Measurements from ENCODE around the gene KCTD1. TPM values are rescaled to one million over a fixed set of nuclear protein-coding genes. Genes with fewer than 3 reads are reported as not detected.

Gene KCTD1
- total RNA-seq, 2 donors from 2014 or later = 35.1 to 44.4 TPM

DNA sequence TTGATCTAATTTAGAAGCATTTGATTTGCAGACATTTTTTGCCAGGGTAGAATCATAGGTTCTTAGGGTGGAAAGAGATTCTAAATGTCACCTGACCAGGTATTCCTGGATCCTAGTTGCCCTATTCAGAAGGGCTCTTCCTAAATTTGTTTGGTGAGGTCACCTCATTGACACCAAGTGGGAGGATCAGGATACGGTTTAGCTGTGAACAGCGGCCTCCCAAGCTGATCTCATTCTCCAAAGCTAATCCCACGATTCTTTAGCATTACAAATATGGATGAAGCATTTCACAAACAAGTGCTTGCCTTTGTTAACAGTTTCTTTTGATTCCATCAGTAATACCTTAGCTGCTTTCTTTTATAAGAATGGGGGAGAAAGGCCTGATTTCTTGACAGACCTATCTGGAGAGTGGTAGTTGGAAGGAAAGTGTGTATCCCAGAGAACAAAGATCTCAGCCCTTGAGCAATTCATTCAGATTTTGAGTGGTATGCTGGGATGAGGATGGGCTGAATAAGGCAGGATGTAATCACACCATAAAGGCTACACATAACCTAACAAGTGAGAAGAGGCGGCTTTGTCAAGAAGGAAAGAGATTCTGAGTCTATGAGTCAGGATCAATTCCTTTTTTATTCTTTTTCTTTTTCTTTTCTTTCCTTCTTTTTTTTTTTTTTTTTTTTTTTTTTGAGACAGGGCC, 16.6 kb downstream of the KCTD1 start:
- no peaks in the 10 kb centered on the region for H3K27me3 ChIP-seq
- H3K4me1 ChIP-seq = peaks cover 0 to 4% of the 10 kb centered on the region in 2 donors
- TF ChIP-seq, protein P1, sequence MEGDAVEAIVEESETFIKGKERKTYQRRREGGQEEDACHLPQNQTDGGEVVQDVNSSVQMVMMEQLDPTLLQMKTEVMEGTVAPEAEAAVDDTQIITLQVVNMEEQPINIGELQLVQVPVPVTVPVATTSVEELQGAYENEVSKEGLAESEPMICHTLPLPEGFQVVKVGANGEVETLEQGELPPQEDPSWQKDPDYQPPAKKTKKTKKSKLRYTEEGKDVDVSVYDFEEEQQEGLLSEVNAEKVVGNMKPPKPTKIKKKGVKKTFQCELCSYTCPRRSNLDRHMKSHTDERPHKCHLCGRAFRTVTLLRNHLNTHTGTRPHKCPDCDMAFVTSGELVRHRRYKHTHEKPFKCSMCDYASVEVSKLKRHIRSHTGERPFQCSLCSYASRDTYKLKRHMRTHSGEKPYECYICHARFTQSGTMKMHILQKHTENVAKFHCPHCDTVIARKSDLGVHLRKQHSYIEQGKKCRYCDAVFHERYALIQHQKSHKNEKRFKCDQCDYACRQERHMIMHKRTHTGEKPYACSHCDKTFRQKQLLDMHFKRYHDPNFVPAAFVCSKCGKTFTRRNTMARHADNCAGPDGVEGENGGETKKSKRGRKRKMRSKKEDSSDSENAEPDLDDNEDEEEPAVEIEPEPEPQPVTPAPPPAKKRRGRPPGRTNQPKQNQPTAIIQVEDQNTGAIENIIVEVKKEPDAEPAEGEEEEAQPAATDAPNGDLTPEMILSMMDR (IDR thresholded peaks at IDR 0.05) = no peak
- H3K36me3 ChIP-seq = no peaks in the 10 kb centered on the region
- H3K9me3 ChIP-seq = no peaks in the 10 kb centered on the region
- no peak overlapping the region for H3K4me3 ChIP-seq
- no peak overlapping the region for H3K27ac ChIP-seq
- no peak for DNase-seq (ENCODE audit: low spot score)

DNA sequence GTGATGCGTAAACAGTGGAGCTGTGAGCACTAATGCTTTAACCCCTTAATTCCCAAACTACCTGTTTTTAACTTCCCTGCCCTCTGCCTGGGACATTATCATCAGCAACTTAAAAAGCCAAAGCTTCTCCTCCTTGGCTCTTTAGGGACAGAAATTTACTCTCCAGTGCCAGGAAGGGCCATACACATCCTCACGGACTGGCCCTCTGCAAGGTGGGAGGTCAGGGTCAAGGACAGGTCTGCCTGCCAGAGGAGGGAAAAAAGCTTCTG, 21.5 kb downstream of the KCTD1 start:
- H3K27me3 ChIP-seq = no peaks in the 10 kb centered on the region
- no peak overlapping the region for H3K4me3 ChIP-seq
- H3K4me1 ChIP-seq = peaks cover 0 to 9% of the 10 kb centered on the region in 2 donors
- H3K27ac ChIP-seq = no peak overlapping the region
- DNase-seq (ENCODE audit: low spot score) = no peak
- no peaks in the 10 kb centered on the region for H3K36me3 ChIP-seq
- H3K9me3 ChIP-seq = no peaks in the 10 kb centered on the region
- TF ChIP-seq, protein P1 (IDR thresholded peaks at IDR 0.05) = no peak

GRCh38 chr18:26526128-26526965, 22.0 kb downstream of the KCTD1 start:
- Histone ChIP-seq H3K4me1 (peaks cover 0 to 11% of the 10 kb centered on the region in 2 donors), H3K4me3 (no peak overlapping the region), H3K9me3 (no peaks in the 10 kb centered on the region), H3K27me3 (no peaks in the 10 kb centered on the region), H3K36me3 (no peaks in the 10 kb centered on the region), H3K27ac (peak overlapping the region; percentile 20 to 22)
- DNase-seq (ENCODE audit: low spot score) = peak; percentile 9
- TF ChIP-seq, protein P1 (IDR thresholded peaks at IDR 0.05) = no peak

DNA sequence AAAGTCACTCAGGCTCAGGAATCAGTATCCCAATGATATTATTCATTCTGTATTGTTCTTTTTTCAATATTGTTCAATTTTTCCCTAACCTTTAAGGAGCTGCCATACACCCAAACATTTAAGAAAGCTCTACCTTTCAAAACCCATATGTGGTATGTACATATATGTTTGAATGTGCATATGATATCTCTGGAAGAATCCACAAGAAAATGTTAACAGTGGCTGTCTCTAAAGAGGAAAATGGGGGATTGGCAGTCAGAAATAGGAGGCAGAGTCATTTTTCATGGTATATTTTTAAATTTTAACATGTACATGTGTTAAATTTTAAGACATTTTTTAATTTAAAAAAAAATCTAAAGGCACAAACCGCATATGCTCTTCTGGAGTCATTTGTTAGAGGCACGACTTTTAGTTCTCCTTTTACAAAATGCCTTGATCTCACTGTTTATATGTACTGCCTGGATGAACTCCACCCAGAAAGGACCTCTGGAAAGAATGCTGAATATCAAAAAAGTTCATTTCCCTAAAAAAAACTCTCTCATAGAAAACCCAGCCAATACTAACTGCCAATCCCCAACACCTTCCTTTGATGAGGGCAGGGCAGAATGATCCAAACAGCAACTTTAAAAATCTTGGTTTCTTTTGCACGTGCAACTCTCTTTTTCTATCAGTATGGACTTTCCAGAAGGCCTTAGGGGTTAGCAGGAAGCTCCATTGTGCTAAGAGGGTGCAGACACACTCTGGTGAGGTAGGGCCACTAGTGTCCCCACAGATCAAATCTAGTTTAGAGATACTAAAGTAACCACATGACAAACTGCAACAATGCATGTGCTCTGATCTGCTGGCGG, 23.6 kb downstream of the KCTD1 start:
- Histone ChIP-seq H3K4me3 (no peak overlapping the region), H3K4me1 (peaks cover 0 to 27% of the 10 kb centered on the region in 2 donors), H3K36me3 (no peaks in the 10 kb centered on the region), H3K9me3 (no peaks in the 10 kb centered on the region), H3K27me3 (no peaks in the 10 kb centered on the region), H3K27ac (peak overlapping the region in 1 of 2 donors; percentile 22)
- no peak for DNase-seq (ENCODE audit: low spot score)
- TF ChIP-seq, protein P1 (IDR thresholded peaks at IDR 0.05) = no peak

- TF ChIP-seq, protein P1 (IDR thresholded peaks at IDR 0.05) = no peak
- no peak for DNase-seq (ENCODE audit: low spot score)
- Histone ChIP-seq H3K27me3 (no peaks in the 10 kb centered on the region), H3K9me3 (no peaks in the 10 kb centered on the region), H3K27ac (no peak overlapping the region), H3K4me3 (no peak overlapping the region), H3K4me1 (peaks cover 0 to 33% of the 10 kb centered on the region in 2 donors), H3K36me3 (no peaks in the 10 kb centered on the region)
Measured at GRCh38 chr18:26524002-26524401, 24.4 kb downstream of the KCTD1 start.

Measured in right atrium auricular region (tissue), 2 donors.